WI38 (cell line): ENCODE data around the gene LNPEP.

Experiments used
- H3K4me3 ChIP-seq: 2 replicates; pipeline ENCODE4 v1.5.1; 2011; ENCODE audit warnings: low read depth, mild to moderate bottlenecking, control low read depth, low read length
- CTCF ChIP-seq: IDR thresholded peaks from 2 replicates; pipeline ENCODE4 v1.5.1; 2012; ENCODE audit warnings: low read depth, mild to moderate bottlenecking, control low read depth, low read length

The LNPEP gene

GRCh38 chr5:96946381-96946780 is 10.5 kb downstream of the LNPEP start:
- H3K4me3 ChIP-seq = no peak overlapping the region
- no peak for TF ChIP-seq CTCF

- no peak overlapping the region for H3K4me3 ChIP-seq
- TF ChIP-seq CTCF = no peak
These were observed 16.4 kb downstream of the LNPEP start for GRCh38 chr5:96952118-96952750.

GRCh38 chr5:96952974-96953730 is 17.3 kb downstream of the LNPEP start:
- no peak overlapping the region for H3K4me3 ChIP-seq
- no peak for TF ChIP-seq CTCF

- TF ChIP-seq CTCF = no peak
- no peak overlapping the region for H3K4me3 ChIP-seq
These were observed 21.6 kb downstream of the LNPEP start for GRCh38 chr5:96957254-96958049.

GRCh38 chr5:96958977-96959376 is 23.1 kb downstream of the LNPEP start:
- H3K4me3 ChIP-seq = no peak overlapping the region
- TF ChIP-seq CTCF = no peak

GRCh38 chr5:96961053-96961452 is 25.2 kb downstream of the LNPEP start:
- TF ChIP-seq CTCF = no peak
- no peak overlapping the region for H3K4me3 ChIP-seq

GRCh38 chr5:96962540-96962991 is 26.7 kb downstream of the LNPEP start:
- TF ChIP-seq CTCF = no peak
- H3K4me3 ChIP-seq = no peak overlapping the region
